ENCODE data around the gene PTPRJ. TPM values are rescaled to one million over a fixed set of nuclear protein-coding genes. Genes with fewer than 3 reads are reported as not detected.

Gene PTPRJ
- total RNA-seq, 1 donor from 2014 or later = 40.0 TPM

GRCh38 chr11:48024635-48025071 lies 44.3 kb downstream of the PTPRJ start:
- Histone ChIP-seq H3K4me3 (no peak overlapping the region), H3K27me3 (ENCODE audit: low read depth) (no peaks in the 10 kb centered on the region), H3K9me3 (no peaks in the 10 kb centered on the region), H3K27ac (no peak overlapping the region), H3K36me3 (no peaks in the 10 kb centered on the region), H3K4me1 (peaks cover 29% of the 10 kb centered on the region)
- no peak for TF ChIP-seq CTCF (IDR thresholded peaks at IDR 0.05)
- ATAC-seq (no peak), DNase-seq (no peak)
- intact Hi-C loops (cut with DNase I) = no loop called here

GRCh38 chr11:48025293-48025983 lies 45.1 kb downstream of the PTPRJ start:
- Histone ChIP-seq H3K4me1 (peaks cover 29% of the 10 kb centered on the region), H3K27me3 (ENCODE audit: low read depth) (no peaks in the 10 kb centered on the region), H3K9me3 (no peaks in the 10 kb centered on the region), H3K36me3 (no peaks in the 10 kb centered on the region), H3K4me3 (no peak overlapping the region), H3K27ac (no peak overlapping the region)
- ATAC-seq (no peak), DNase-seq (no peak)
- intact Hi-C loops (cut with DNase I) = no loop called here
- TF ChIP-seq CTCF (IDR thresholded peaks at IDR 0.05) = no peak

- Histone ChIP-seq H3K4me3 (no peak overlapping the region), H3K9me3 (no peaks in the 10 kb centered on the region), H3K4me1 (peaks cover 30% of the 10 kb centered on the region), H3K36me3 (no peaks in the 10 kb centered on the region), H3K27me3 (ENCODE audit: low read depth) (no peaks in the 10 kb centered on the region), H3K27ac (no peak overlapping the region)
- ATAC-seq (peak in 1 of 2 donors; percentile 65), DNase-seq (no peak)
- intact Hi-C loops (cut with DNase I) = no loop called here
- no peak for TF ChIP-seq CTCF (IDR thresholded peaks at IDR 0.05)
Observed at GRCh38 chr11:48025984-48026340, 45.6 kb downstream of the PTPRJ start.

GRCh38 chr11:48028914-48029680 lies 48.7 kb downstream of the PTPRJ start:
- ATAC-seq (no peak), DNase-seq (no peak)
- no peaks in the 10 kb centered on the region for H3K27me3 ChIP-seq (ENCODE audit: low read depth)
- H3K4me1 ChIP-seq = peaks cover 52% of the 10 kb centered on the region
- TF ChIP-seq CTCF (IDR thresholded peaks at IDR 0.05) = no peak
- no peaks in the 10 kb centered on the region for H3K36me3 ChIP-seq
- H3K9me3 ChIP-seq = no peaks in the 10 kb centered on the region
- intact Hi-C loops (cut with DNase I) = no loop called here
- no peak overlapping the region for H3K4me3 ChIP-seq
- H3K27ac ChIP-seq = no peak overlapping the region

GRCh38 chr11:48029681-48030290 lies 49.4 kb downstream of the PTPRJ start:
- no peak overlapping the region for H3K27ac ChIP-seq
- no peaks in the 10 kb centered on the region for H3K36me3 ChIP-seq
- DNase-seq (no peak), ATAC-seq (no peak)
- intact Hi-C loops (cut with DNase I) = no loop called here
- peaks cover 59% of the 10 kb centered on the region for H3K4me1 ChIP-seq
- TF ChIP-seq CTCF (IDR thresholded peaks at IDR 0.05) = no peak
- H3K9me3 ChIP-seq = no peaks in the 10 kb centered on the region
- no peak overlapping the region for H3K4me3 ChIP-seq
- no peaks in the 10 kb centered on the region for H3K27me3 ChIP-seq (ENCODE audit: low read depth)
